Epithelial cell of proximal tubule (primary cell): ENCODE results near the gene SLC26A2. TPM values are rescaled to one million over a fixed set of nuclear protein-coding genes. Genes with fewer than 3 reads are reported as not detected.
A peak's percentile ranks its signal among the peaks of the same experiment; 100 is the strongest.

Experiments used
- DNase-seq: peaks from one replicate; pipeline ENCODE4 v3.0.0-alpha.2; 2011; ENCODE audit warnings: low read depth
- H3K4me3 ChIP-seq: 2 replicates; pipeline ENCODE4 v1.5.1; 2011; ENCODE audit warnings: low read depth, mild to moderate bottlenecking, low read length
- total RNA-seq: library from RNA; depleted of rRNA; stranded (reverse); fragments of >200 nt; gene quantifications from 2 replicates; pipeline ENCODE4 v1.2.3, GENCODE V29; 2015
- TF ChIP-seq, protein P1 (sequence below): conservative IDR thresholded peaks from 2 replicates; pipeline ENCODE4 v1.5.1; 2012; ENCODE audit warnings: low read depth, mild to moderate bottlenecking, low read length

The SLC26A2 gene
- total RNA-seq, 1 donor from 2014 or later: 11.9 TPM

DNA sequence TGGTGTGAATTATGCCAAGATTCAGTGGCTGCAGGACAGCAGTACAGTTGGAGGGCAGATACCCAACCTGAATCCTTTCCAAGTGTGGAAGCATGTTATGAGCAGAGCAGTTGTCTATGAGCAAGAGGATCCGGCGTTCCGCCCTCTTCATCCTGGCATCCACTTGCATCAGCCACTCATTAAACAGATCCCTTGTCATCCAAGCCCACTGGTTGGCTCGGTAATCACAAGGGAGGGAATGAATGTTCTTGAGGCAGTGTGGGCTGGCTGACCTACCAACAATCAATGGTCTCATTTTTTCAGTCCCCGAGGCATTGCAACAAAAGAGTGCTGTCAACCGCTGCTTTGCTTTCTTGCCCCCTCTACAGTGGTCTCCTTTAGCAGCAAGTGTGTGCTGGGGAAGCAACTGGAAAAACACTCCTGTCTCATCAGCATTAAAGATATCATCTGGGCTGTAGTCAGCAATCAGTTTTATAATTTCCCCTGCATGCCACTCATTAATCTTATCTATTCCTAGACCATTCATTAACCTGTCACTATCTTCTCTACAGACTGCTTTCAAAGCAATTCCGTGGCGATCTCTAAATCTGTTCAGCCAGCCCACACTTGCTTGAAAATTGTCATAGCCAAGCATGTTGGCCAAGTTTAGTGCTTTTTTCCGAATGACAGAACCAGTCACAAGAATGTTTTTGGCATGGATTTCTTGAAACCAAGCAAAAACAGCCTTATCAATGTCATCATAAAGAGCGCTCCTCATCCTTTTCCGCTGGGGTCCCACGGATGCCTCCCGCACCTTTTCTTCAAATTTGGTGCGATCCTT, 35.0 kb downstream of the SLC26A2 start:
- no peak for DNase-seq
- no peak overlapping the region for H3K4me3 ChIP-seq
- TF ChIP-seq, protein P1, sequence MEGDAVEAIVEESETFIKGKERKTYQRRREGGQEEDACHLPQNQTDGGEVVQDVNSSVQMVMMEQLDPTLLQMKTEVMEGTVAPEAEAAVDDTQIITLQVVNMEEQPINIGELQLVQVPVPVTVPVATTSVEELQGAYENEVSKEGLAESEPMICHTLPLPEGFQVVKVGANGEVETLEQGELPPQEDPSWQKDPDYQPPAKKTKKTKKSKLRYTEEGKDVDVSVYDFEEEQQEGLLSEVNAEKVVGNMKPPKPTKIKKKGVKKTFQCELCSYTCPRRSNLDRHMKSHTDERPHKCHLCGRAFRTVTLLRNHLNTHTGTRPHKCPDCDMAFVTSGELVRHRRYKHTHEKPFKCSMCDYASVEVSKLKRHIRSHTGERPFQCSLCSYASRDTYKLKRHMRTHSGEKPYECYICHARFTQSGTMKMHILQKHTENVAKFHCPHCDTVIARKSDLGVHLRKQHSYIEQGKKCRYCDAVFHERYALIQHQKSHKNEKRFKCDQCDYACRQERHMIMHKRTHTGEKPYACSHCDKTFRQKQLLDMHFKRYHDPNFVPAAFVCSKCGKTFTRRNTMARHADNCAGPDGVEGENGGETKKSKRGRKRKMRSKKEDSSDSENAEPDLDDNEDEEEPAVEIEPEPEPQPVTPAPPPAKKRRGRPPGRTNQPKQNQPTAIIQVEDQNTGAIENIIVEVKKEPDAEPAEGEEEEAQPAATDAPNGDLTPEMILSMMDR: no peak

DNA sequence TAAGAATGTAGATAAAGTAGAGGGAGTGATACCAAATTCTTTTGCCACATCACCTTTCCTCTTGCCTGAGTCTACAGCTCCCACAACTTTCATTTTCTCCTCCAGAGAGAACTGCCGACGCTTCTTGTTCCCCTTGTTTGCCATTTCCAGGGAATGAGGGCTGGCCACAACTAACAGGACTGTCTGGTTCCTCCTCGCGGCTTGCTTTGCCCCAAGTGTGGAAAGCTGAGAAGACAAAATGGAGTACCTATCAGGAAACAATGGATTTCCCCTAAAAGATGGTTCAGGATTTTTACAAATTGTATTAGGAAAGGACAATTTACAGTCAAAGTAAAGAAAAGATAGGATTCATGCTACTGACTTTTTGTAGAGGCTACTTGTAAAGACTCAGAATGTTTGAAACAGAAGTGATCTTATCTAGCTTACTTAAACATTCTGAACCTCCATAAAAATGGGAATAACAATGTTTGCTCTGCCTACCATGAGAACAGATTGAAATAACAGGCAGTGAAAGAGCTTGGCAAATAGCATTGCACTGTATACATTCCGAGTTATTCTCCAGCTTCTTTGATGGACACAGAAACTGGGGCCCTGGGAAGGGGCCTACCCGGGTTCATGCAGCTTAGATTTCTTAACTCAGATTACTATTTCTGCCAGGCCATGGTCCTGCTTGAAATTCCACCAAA, 35.8 kb downstream of the SLC26A2 start:
- no peak for DNase-seq
- H3K4me3 ChIP-seq: no peak overlapping the region
- TF ChIP-seq, protein P1: no peak

DNA sequence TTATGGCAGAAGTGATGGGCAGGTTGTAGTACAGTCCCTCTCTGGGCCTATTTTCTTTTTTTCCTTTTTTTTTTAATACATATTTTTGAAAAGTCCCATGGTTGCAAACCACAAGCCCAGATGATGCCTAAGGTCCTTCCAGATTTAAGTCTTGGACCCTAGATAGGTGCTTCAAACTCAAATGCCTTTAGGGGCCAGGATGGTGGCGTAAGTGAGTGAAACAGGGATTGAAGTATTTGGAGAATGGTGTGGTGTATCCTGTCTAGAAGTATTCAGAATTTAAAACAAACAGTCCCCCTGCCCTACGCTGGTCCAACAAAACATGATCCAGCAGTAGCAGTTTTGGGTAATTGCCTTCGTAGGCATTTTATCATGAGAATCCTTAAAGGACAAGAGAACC, 37.7 kb downstream of the SLC26A2 start:
- TF ChIP-seq, protein P1: no peak
- no peak overlapping the region for H3K4me3 ChIP-seq
- DNase-seq: no peak

DNA sequence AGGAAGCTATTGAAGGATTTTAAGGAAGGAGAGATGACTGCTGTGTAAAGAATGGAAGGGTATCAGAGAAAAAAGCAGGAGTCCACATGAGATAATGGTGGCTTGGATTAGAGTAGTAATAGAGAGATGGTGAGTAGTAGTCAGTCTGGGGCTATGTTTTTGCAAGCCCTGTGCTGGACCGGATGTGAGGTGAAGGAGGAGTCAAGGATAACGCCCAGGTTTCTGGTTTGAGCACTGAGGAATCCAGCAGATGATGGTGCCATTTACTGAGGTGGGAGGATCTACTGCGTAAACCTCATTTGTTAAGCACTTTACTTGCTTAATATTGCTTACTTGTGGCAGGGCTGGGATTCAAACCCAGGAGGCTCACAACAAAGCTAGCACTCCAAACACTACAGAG, 38.8 kb downstream of the SLC26A2 start:
- no peak for DNase-seq
- H3K4me3 ChIP-seq: peak overlapping the region; percentile 84
- TF ChIP-seq, protein P1: no peak

DNA sequence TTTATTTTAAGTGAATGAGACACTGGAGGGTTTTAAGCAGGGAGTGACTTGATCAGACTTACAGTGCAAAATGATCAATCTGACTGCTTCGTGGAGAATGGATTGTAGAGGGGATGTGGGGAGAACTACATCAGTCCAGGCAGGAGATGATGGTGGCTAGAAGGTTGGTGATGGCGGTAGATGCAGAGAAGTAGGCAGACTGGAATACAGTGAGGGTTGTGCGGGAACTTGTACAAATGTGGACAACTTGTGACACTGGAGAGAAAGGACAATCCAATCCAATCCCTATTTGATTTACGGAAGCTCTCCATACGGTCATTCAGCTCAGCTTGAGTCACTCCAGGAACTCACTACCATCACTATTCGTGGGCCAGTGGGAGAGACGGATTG, 39.3 kb downstream of the SLC26A2 start:
- peak overlapping the region; percentile 84 for H3K4me3 ChIP-seq
- TF ChIP-seq, protein P1: no peak
- no peak for DNase-seq

DNA sequence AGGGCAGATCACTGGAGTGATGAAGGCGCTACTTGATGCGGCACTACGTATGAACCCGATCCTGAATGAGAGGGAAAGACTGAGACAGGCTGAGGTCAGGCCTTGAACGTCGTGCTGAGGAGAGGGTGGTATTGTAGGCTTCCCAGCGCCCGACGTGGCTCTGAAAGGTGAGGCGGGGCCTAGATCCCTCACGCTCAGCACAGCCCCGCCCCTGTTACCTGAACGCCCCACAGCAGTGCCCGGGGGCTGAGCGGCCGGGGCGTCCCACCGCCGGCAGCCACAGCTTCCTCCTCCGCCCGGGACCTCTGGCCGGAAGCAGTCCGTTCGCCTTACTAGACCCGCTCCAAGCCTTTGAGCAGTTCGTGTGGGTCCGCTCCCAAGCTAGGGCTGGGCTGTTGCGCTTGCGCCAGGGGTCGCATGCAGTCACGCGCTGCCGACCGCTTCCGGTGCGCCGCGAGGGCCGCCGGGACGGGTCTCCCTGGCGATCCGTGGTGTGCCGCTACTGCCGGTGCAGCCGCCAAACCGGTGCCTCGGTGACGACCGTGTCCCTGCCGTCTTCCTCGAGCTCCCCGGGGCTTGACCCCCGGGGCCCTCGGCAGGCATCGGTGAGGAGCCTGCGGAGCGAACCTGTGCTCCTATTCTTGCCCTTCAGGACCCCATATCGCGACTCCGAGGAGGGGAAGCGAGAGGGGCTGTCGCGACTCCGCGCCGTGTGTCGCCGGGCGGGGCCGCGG, 39.9 kb downstream of the SLC26A2 start, which contains the start of the genes HMGXB3 and TIGD6:
Gene HMGXB3, plus strand, starts transcription at position 484 of the 734 bp plus-strand sequence. CDS start 4,114 bp downstream, outside the sequence.
Gene TIGD6, minus strand, starts transcription at position 399 of the 734 bp plus-strand sequence. CDS start 4,306 bp downstream, outside the sequence.
- peak within 1 kb of the TSS; percentile 84 for H3K4me3 ChIP-seq
- no peak for DNase-seq
- TF ChIP-seq, protein P1: no peak
